A549 (cell line): ENCODE data around the gene RBBP8. TPM values are rescaled to one million over a fixed set of nuclear protein-coding genes. Genes with fewer than 3 reads are reported as not detected.

Experiments
- ATAC-seq, 2 experiments: fragments of 200-7000 bp in 1 of 2; fragments of >200 bp in 1 of 2; cut with Nextera tagmentation in 1 of 2; cut with Tn5 transposase in 1 of 2; 3 replicates each; pipeline versions ENCODE4 v1.8.0 to v1.9.1; 2018 to 2020; ENCODE audit warnings: mild to moderate bottlenecking in 1 of 2, moderate library complexity in 1 of 2
- CTCF ChIA-PET: fragments of 300-600 bp; sonication (Branson Sonifier 250); formaldehyde crosslinking; extraction: SDS; loops from one replicate; lab custom pipeline; 2021; ENCODE audit warnings: antibody characterized with exemption, inconsistent platforms; lab: Yijun Ruan, JAX
- POLR2A ChIA-PET: fragments of 350-600 bp; formaldehyde crosslinking; extraction: SDS; loops from one replicate; lab custom pipeline; 2021; ENCODE audit warnings: antibody characterized with exemption, inconsistent platforms; lab: Yijun Ruan, JAX
- DNase-seq, 2 experiments: peaks; one replicate each; pipeline versions ENCODE4 v3.0.0 to v3.0.0-alpha.2; 2011 to 2016; ENCODE audit warnings: low read depth in 1 of 2, low spot score in 1 of 2
- FAIRE-seq: peaks from 2 replicates; lab custom pipeline; 2011; peaks lifted over from hg19 to GRCh38; lab: Jason Lieb, UNC
- H3K27ac ChIP-seq, 2 experiments: fragments of >200 bp; sonication (Bioruptor Twin); formaldehyde crosslinking; 3 replicates each; pipeline ENCODE4 v1.5.1; 2016 to 2017
- H3K4me1 ChIP-seq: fragments of >200 bp; sonication (Bioruptor Twin); formaldehyde crosslinking; 3 replicates; pipeline ENCODE4 v1.6.1; 2016
- H3K4me2 ChIP-seq: fragments of >200 bp; sonication (Bioruptor Twin); formaldehyde crosslinking; 3 replicates; pipeline ENCODE4 v1.6.1; 2016
- H3K4me3 ChIP-seq: fragments of >200 bp; sonication (Bioruptor Twin); formaldehyde crosslinking; 3 replicates; pipeline ENCODE4 v1.5.1; 2016
- H3K9me3 ChIP-seq: fragments of >200 bp; sonication (Bioruptor Twin); formaldehyde crosslinking; 3 replicates; pipeline ENCODE4 v1.6.1; 2016
- CBX2 ChIP-seq: fragments of 200-600 bp; sonication (generic); IDR thresholded peaks from 2 replicates; pipeline ENCODE4 v1.6.1; 2016; ENCODE audit warnings: low read depth, mild to moderate bottlenecking, borderline replicate concordance
- CEBPB ChIP-seq, 2 experiments: fragments of >200 bp in 1 of 2; sonication (Bioruptor Twin) in 1 of 2; formaldehyde crosslinking in 1 of 2; IDR thresholded peaks; 2 replicates each; pipeline ENCODE4 v1.6.1; 2012 to 2016
- CHD4 ChIP-seq: fragments of 200-600 bp; sonication (generic); IDR thresholded peaks from 2 replicates; pipeline ENCODE4 v1.6.1; 2016; ENCODE audit warnings: antibody characterized with exemption, mild to moderate bottlenecking, borderline replicate concordance
- EHF ChIP-seq: fragments of 250-450 bp; sonication (Bioruptor Pico); IDR thresholded peaks from 2 replicates; pipeline ENCODE4 v1.5.0; 2020; ENCODE audit warnings: mild to moderate bottlenecking
- EP300 ChIP-seq, 2 experiments: fragments of >200 bp; sonication (Bioruptor Twin); formaldehyde crosslinking; IDR thresholded peaks; 2 replicates in 1 of 2; 3 replicates in 1 of 2; pipeline ENCODE4 v1.6.1; 2016 to 2017
- FOSL2 ChIP-seq, 2 experiments: fragments of 450-650 bp in 1 of 2; fragments of >200 bp in 1 of 2; sonication (Bioruptor Twin) in 1 of 2; formaldehyde crosslinking; IDR thresholded peaks; 2 replicates each; pipeline versions ENCODE4 v1.5.0 to v1.6.1; 2016 to 2020; ENCODE audit warnings: mild to moderate bottlenecking in 1 of 2, moderate library complexity in 1 of 2
- FOXS1 ChIP-seq: fragments of 250-450 bp; sonication (Bioruptor Pico); IDR thresholded peaks from 2 replicates; pipeline ENCODE4 v1.5.0; 2020; ENCODE audit warnings: mild to moderate bottlenecking, moderate library complexity
- GATA3 ChIP-seq: IDR thresholded peaks from 2 replicates; pipeline ENCODE4 v1.6.1; 2012; ENCODE audit warnings: borderline replicate concordance
- HES2 ChIP-seq: fragments of >200 bp; sonication (Bioruptor Twin); formaldehyde crosslinking; IDR thresholded peaks from 2 replicates; pipeline ENCODE4 v1.6.1; 2016
- HEYL ChIP-seq: fragments of 250-450 bp; sonication (Bioruptor Pico); IDR thresholded peaks from 2 replicates; pipeline ENCODE4 v1.8.0; 2021; ENCODE audit warnings: mild to moderate bottlenecking, moderate library complexity
- JUN ChIP-seq, 2 experiments: fragments of >200 bp; sonication (Bioruptor Twin); formaldehyde crosslinking; IDR thresholded peaks; 2 replicates in 1 of 2; 3 replicates in 1 of 2; pipeline ENCODE4 v1.6.1; 2016 to 2017
- MAFK ChIP-seq: fragments of 450-650 bp; IDR thresholded peaks from 2 replicates; pipeline ENCODE4 v1.6.1; 2014; ENCODE audit not compliant: partially characterized antibody
- MAX ChIP-seq: IDR thresholded peaks from 2 replicates; pipeline ENCODE4 v1.6.1; 2012
- MYC ChIP-seq: IDR thresholded peaks from 2 replicates; pipeline ENCODE4 v1.6.1; 2012; ENCODE audit warnings: mild to moderate bottlenecking, inconsistent platforms, low read length, improper control_type of control experiment, borderline replicate concordance
- PHF8 ChIP-seq: fragments of 200-600 bp; sonication (generic); IDR thresholded peaks from 2 replicates; pipeline ENCODE4 v1.6.1; 2016; ENCODE audit warnings: low read depth, mild to moderate bottlenecking, antibody characterized with exemption, moderate library complexity, borderline replicate concordance
- POLR2AphosphoS2 ChIP-seq: conservative IDR thresholded peaks from 2 replicates; pipeline ENCODE4 v1.6.1; 2012; ENCODE audit warnings: low read length, improper control_type of control experiment, inconsistent platforms
- RARB ChIP-seq: fragments of 250-450 bp; sonication (Bioruptor Pico); IDR thresholded peaks from 2 replicates; pipeline ENCODE4 v1.8.0; 2021; ENCODE audit warnings: mild to moderate bottlenecking, moderate library complexity
- RFX5 ChIP-seq: fragments of 450-650 bp; IDR thresholded peaks from 2 replicates; pipeline ENCODE4 v1.7.1; 2014; ENCODE audit warnings: antibody characterized with exemption, mild to moderate bottlenecking, moderate library complexity
- RNF2 ChIP-seq: fragments of 200-600 bp; sonication (generic); IDR thresholded peaks from 2 replicates; pipeline ENCODE4 v1.6.1; 2016; ENCODE audit warnings: low read depth, mild to moderate bottlenecking, antibody characterized with exemption, moderate library complexity, borderline replicate concordance
- SMC3 ChIP-seq: fragments of >200 bp; sonication (Bioruptor Twin); formaldehyde crosslinking; IDR thresholded peaks from 3 replicates; pipeline ENCODE4 v1.6.1; 2018; ENCODE audit warnings: inconsistent platforms
- TFCP2L1 ChIP-seq: fragments of 250-450 bp; sonication (Bioruptor Pico); IDR thresholded peaks from 2 replicates; pipeline ENCODE4 v1.5.0; 2021; ENCODE audit warnings: mild to moderate bottlenecking
- TP53 ChIP-seq: fragments of 250-450 bp; sonication (Bioruptor Pico); IDR thresholded peaks from 2 replicates; pipeline ENCODE4 v1.5.0; 2021; ENCODE audit warnings: mild to moderate bottlenecking, moderate library complexity
- USF2 ChIP-seq: fragments of 450-650 bp; IDR thresholded peaks from 2 replicates; pipeline ENCODE4 v1.6.1; 2014; ENCODE audit warnings: antibody characterized with exemption
- ZNF302 ChIP-seq: fragments of 250-450 bp; sonication (Bioruptor Pico); IDR thresholded peaks from 2 replicates; pipeline ENCODE4 v1.9.0; 2021; ENCODE audit warnings: inconsistent platforms, mild to moderate bottlenecking, moderate library complexity
- WGBS: methylation state at CpG from one replicate; pipeline ENCODE4 v1.1.6; 2017; ENCODE audit errors: missing lambda C conversion rate; 5-methylcytosine and 5-hydroxymethylcytosine counted together
- polyA plus RNA-seq, 4 experiments: library from polyadenylated mRNA; depleted of rRNA in 3 of 4; stranded (reverse); fragments of >200 nt; fragmentation: RNase III in 1 of 4; extraction: RNeasy Plus Mini Kit Qiagen cat#74134 plus additional on column Dnase treatment in 1 of 4; gene quantifications; 2 replicates in 3 of 4; 3 replicates in 1 of 4; pipeline ENCODE4 v1.2.3, GENCODE V29; 2011 to 2017
- TF ChIP-seq, protein P1 (sequence below): fragments of 250-450 bp; sonication (Bioruptor Pico); IDR thresholded peaks from 2 replicates; pipeline ENCODE4 v1.5.0; 2020; ENCODE audit warnings: low read depth, mild to moderate bottlenecking, moderate library complexity
- TF ChIP-seq, protein P2 (sequence below): fragments of >200 bp; sonication (Bioruptor Twin); formaldehyde crosslinking; IDR thresholded peaks from 3 replicates; pipeline ENCODE4 v1.5.1; 2016

The RBBP8 gene
- polyA plus RNA-seq, 2 of the 4 experiments (the other 2 are of a cell fraction) = 26.8 to 65.4 TPM

DNA sequence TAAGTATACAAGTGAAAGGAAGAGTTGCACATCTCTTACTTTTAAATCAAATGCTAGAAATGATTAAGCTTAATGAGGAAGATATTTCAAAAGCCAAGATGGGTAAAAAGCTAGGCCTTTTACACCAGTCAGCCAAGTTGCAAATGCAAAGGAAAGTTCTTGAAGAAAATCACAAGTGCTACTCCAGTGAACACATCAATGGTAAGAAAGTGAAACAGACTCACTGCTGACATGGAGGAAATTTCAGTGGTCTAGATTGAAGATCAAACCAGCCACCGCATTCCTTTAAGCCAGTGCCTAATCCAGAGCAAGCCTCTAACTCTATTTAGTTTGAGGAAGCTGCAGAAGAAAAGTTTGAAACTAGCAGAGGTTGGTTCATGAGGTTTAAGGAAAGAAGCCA lies 79.1 kb downstream of the RBBP8 start:
- ChIA-PET CTCF (interaction anchor here (0.8 to 1.9 kb wide), 3 partner anchors 9 to 29 kb away, joined by 3 to 8 read pairs (median 4); no protein-coding TSS in a partner anchor), POLR2A (no interaction called here)
- 100% methylated on average over 1 of the region's 1 CpG for WGBS
- Histone ChIP-seq H3K4me2 (no peak overlapping the region), H3K9me3 (no peaks in the 10 kb centered on the region), H3K4me1 (no peaks in the 10 kb centered on the region), H3K4me3 (no peak overlapping the region), H3K27ac (no peak overlapping the region)
- FAIRE-seq (no peak), DNase-seq (no peak), ATAC-seq (no peak)
- TF ChIP-seq ZNF302 (CRISPR knock-in tag) (no peak), RNF2 (no peak), TFCP2L1 (no peak), CHD4 (no peak), EP300 (IDR thresholded peaks at IDR 0.05) (no peak), GATA3 (no peak), CBX2 (no peak), FOSL2 (IDR thresholded peaks at IDR 0.05) (no peak), FOSL2 (CRISPR knock-in tag; IDR thresholded peaks at IDR 0.05) (no peak), HES2 (no peak)

- Histone ChIP-seq H3K4me3 (no peak overlapping the region), H3K4me1 (no peaks in the 10 kb centered on the region), H3K4me2 (no peak overlapping the region), H3K27ac (no peak overlapping the region), H3K9me3 (no peaks in the 10 kb centered on the region)
- no peak for ATAC-seq
- DNase-seq = no peak
- FAIRE-seq = no peak
- ChIA-PET CTCF (interaction anchor here (1.1 to 1.3 kb wide), 4 partner anchors 8 to 22 kb away, joined by 3 to 4 read pairs (median 4); no protein-coding TSS in a partner anchor), POLR2A (no interaction called here)
- WGBS = 90% methylated on average over 5 of the region's 5 CpGs
- TF ChIP-seq RFX5 (no peak), TP53 (CRISPR knock-in tag) (no peak), MYC (no peak), MAFK (no peak), PHF8 (no peak), HEYL (CRISPR knock-in tag) (no peak), POLR2AphosphoS2 (no peak), CHD4 (no peak), HES2 (no peak), GATA3 (no peak), EHF (CRISPR knock-in tag) (no peak), JUN (IDR thresholded peaks at IDR 0.05) (no peak), RARB (CRISPR knock-in tag) (no peak), CEBPB (IDR thresholded peaks at IDR 0.05) (no peak), MAX (no peak), SMC3 (no peak), FOXS1 (no peak), USF2 (no peak)
- TF ChIP-seq, protein P1, sequence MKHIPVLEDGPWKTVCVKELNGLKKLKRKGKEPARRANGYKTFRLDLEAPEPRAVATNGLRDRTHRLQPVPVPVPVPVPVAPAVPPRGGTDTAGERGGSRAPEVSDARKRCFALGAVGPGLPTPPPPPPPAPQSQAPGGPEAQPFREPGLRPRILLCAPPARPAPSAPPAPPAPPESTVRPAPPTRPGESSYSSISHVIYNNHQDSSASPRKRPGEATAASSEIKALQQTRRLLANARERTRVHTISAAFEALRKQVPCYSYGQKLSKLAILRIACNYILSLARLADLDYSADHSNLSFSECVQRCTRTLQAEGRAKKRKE (CRISPR knock-in tag) = no peak
- TF ChIP-seq, protein P2, sequence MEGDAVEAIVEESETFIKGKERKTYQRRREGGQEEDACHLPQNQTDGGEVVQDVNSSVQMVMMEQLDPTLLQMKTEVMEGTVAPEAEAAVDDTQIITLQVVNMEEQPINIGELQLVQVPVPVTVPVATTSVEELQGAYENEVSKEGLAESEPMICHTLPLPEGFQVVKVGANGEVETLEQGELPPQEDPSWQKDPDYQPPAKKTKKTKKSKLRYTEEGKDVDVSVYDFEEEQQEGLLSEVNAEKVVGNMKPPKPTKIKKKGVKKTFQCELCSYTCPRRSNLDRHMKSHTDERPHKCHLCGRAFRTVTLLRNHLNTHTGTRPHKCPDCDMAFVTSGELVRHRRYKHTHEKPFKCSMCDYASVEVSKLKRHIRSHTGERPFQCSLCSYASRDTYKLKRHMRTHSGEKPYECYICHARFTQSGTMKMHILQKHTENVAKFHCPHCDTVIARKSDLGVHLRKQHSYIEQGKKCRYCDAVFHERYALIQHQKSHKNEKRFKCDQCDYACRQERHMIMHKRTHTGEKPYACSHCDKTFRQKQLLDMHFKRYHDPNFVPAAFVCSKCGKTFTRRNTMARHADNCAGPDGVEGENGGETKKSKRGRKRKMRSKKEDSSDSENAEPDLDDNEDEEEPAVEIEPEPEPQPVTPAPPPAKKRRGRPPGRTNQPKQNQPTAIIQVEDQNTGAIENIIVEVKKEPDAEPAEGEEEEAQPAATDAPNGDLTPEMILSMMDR = no peak
Measured at GRCh38 chr18:23020555-23021294, 87.6 kb downstream of the RBBP8 start.
